GM18861 (cell line): Measurements from ENCODE around the gene RAPGEF5.

Source experiments
- ATAC-seq: cut with Tn5 transposase; IDR thresholded peaks from one replicate; pipeline ENCODE4 v1.9.1; 2021; ENCODE audit not compliant: unreplicated experiment

Gene RAPGEF5

GRCh38 chr7:22167482-22167881, 189.5 kb downstream of the RAPGEF5 start:
- ATAC-seq: no peak

- ATAC-seq: no peak
These were observed 190.0 kb downstream of the RAPGEF5 start for GRCh38 chr7:22166928-22167327.

GRCh38 chr7:22159341-22159740, 197.6 kb downstream of the RAPGEF5 start:
- no peak for ATAC-seq

GRCh38 chr7:22157552-22157951, 199.4 kb downstream of the RAPGEF5 start:
- ATAC-seq: no peak

GRCh38 chr7:22156205-22156604, 200.7 kb downstream of the RAPGEF5 start:
- no peak for ATAC-seq

GRCh38 chr7:22154143-22154529, 202.8 kb downstream of the RAPGEF5 start:
- no peak for ATAC-seq

GRCh38 chr7:22153432-22154142, 203.4 kb downstream of the RAPGEF5 start:
- ATAC-seq: no peak

- ATAC-seq: no peak
These were observed 204.3 kb downstream of the RAPGEF5 start for GRCh38 chr7:22152690-22153089.

GRCh38 chr7:22151901-22152300, 205.1 kb downstream of the RAPGEF5 start:
- ATAC-seq: no peak

- no peak for ATAC-seq
These were observed 206.7 kb downstream of the RAPGEF5 start for GRCh38 chr7:22150221-22150620.

GRCh38 chr7:22147868-22148267, 209.1 kb downstream of the RAPGEF5 start:
- ATAC-seq: no peak

GRCh38 chr7:22146961-22147512, 209.9 kb downstream of the RAPGEF5 start:
- peak; percentile 64 for ATAC-seq

- no peak for ATAC-seq
These were observed 212.0 kb downstream of the RAPGEF5 start for GRCh38 chr7:22144950-22145349.

- no peak for ATAC-seq
These were observed 213.5 kb downstream of the RAPGEF5 start for GRCh38 chr7:22143491-22143890.

GRCh38 chr7:22142572-22142971, 214.4 kb downstream of the RAPGEF5 start:
- no peak for ATAC-seq

GRCh38 chr7:22141355-22141754, 215.6 kb downstream of the RAPGEF5 start:
- ATAC-seq: no peak

- no peak for ATAC-seq
These were observed 216.4 kb downstream of the RAPGEF5 start for GRCh38 chr7:22140578-22140977.

GRCh38 chr7:22138886-22139285, 218.1 kb downstream of the RAPGEF5 start:
- ATAC-seq: no peak

- ATAC-seq: no peak
These were observed 218.8 kb downstream of the RAPGEF5 start for GRCh38 chr7:22138106-22138505.

GRCh38 chr7:22137466-22137865, 219.5 kb downstream of the RAPGEF5 start:
- no peak for ATAC-seq

GRCh38 chr7:22137026-22137425, 219.9 kb downstream of the RAPGEF5 start:
- ATAC-seq: no peak

- no peak for ATAC-seq
These were observed 227.0 kb downstream of the RAPGEF5 start for GRCh38 chr7:22129819-22130580.
